Measurements from ENCODE around the gene ALOXE3. TPM values are rescaled to one million over a fixed set of nuclear protein-coding genes. Genes with fewer than 3 reads are reported as not detected.

ALOXE3 gene
- total RNA-seq, 1 donor from 2014 or later, result not detected

GRCh38 chr17:8121407-8121680, 3.0 kb upstream of the ALOXE3 start:
- TF ChIP-seq, protein P1, sequence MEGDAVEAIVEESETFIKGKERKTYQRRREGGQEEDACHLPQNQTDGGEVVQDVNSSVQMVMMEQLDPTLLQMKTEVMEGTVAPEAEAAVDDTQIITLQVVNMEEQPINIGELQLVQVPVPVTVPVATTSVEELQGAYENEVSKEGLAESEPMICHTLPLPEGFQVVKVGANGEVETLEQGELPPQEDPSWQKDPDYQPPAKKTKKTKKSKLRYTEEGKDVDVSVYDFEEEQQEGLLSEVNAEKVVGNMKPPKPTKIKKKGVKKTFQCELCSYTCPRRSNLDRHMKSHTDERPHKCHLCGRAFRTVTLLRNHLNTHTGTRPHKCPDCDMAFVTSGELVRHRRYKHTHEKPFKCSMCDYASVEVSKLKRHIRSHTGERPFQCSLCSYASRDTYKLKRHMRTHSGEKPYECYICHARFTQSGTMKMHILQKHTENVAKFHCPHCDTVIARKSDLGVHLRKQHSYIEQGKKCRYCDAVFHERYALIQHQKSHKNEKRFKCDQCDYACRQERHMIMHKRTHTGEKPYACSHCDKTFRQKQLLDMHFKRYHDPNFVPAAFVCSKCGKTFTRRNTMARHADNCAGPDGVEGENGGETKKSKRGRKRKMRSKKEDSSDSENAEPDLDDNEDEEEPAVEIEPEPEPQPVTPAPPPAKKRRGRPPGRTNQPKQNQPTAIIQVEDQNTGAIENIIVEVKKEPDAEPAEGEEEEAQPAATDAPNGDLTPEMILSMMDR (IDR thresholded peaks at IDR 0.05; ENCODE audit: unreplicated experiment), result no peak
- DNase-seq (ENCODE audit: low spot score), result no peak

DNA sequence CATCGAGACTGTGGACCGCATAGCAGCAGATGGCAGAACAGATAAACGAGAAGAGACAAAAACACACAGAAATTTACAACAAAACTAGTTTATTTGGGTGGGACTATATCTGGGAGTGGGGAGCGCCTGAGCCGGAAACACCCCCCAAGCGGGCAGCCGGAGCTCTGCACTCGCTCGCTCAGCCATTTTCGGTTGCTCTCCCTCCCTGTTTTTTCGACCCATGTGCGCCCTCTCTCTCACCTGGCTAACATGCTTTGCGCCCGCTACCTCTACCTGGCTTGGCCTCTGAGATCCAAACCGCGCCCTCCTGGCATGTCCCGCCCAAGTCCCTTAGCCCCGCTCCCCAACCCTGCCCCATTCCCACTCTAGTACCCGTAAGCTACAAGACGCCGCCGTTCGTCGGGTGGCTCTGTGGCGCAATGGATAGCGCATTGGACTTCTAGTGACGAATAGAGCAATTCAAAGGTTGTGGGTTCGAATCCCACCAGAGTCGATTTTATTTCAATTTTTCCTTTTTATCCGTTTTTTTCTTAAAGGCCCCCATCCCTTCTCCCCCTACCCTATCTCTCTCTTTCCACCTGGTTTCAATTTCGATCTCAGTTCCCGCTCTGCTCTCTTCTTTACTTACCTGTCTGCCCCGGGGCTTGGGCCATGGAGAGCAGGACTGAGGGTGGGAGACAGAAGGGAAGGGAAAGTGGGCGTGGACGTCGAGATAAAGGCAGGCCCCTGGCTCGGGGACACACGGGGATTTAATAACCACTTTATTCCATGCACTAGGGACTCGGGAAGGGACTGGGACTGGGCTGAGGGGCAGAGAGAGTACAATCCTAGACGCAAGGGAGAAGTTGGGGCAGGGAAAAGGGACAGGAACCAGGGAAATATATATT, 2.4 kb upstream of the ALOXE3 start:
- Mint-ChIP-seq H3K4me3 (ENCODE audit: unreplicated experiment) (peak overlapping the region; percentile 93), H3K9me3 (ENCODE audit: unreplicated experiment) (no peaks in the 10 kb centered on the region), H3K36me3 (ENCODE audit: low read depth, unreplicated experiment) (peaks cover 24% of the 10 kb centered on the region), H3K27me3 (ENCODE audit: unreplicated experiment) (peaks cover 53% of the 10 kb centered on the region), H3K4me1 (ENCODE audit: unreplicated experiment) (peaks cover 57% of the 10 kb centered on the region), H3K27ac (ENCODE audit: unreplicated experiment) (peak overlapping the region; percentile 91)
- peak; percentile 71 for DNase-seq (ENCODE audit: low spot score)
- TF ChIP-seq, protein P1 (IDR thresholded peaks at IDR 0.05; ENCODE audit: unreplicated experiment), result no peak

More at GRCh38 chr17:8121407-8121680, 3.0 kb upstream of the ALOXE3 start:
- peaks cover 24% of the 10 kb centered on the region for H3K36me3 Mint-ChIP-seq (ENCODE audit: low read depth, unreplicated experiment)
- no peak overlapping the region for H3K4me3 Mint-ChIP-seq (ENCODE audit: unreplicated experiment)
- H3K27me3 Mint-ChIP-seq (ENCODE audit: unreplicated experiment), result peaks cover 55% of the 10 kb centered on the region
- H3K27ac Mint-ChIP-seq (ENCODE audit: unreplicated experiment), result no peak overlapping the region
- no peaks in the 10 kb centered on the region for H3K9me3 Mint-ChIP-seq (ENCODE audit: unreplicated experiment)
- peaks cover 61% of the 10 kb centered on the region for H3K4me1 Mint-ChIP-seq (ENCODE audit: unreplicated experiment)

GRCh38 chr17:8119581-8120519, 1.5 kb upstream of the ALOXE3 start:
- Mint-ChIP-seq H3K9me3 (ENCODE audit: unreplicated experiment) (no peaks in the 10 kb centered on the region), H3K27ac (ENCODE audit: unreplicated experiment) (peak overlapping the region; percentile 91), H3K36me3 (ENCODE audit: low read depth, unreplicated experiment) (peaks cover 22% of the 10 kb centered on the region), H3K27me3 (ENCODE audit: unreplicated experiment) (peaks cover 50% of the 10 kb centered on the region), H3K4me3 (ENCODE audit: unreplicated experiment) (peak overlapping the region; percentile 93), H3K4me1 (ENCODE audit: unreplicated experiment) (peaks cover 49% of the 10 kb centered on the region)
- DNase-seq (ENCODE audit: low spot score), result peak; percentile 93
- TF ChIP-seq, protein P1 (IDR thresholded peaks at IDR 0.05; ENCODE audit: unreplicated experiment), result no peak

- H3K9me3 Mint-ChIP-seq (ENCODE audit: unreplicated experiment), result no peaks in the 10 kb centered on the region
- H3K36me3 Mint-ChIP-seq (ENCODE audit: low read depth, unreplicated experiment), result peaks cover 18% of the 10 kb centered on the region
- H3K27me3 Mint-ChIP-seq (ENCODE audit: unreplicated experiment), result peaks cover 46% of the 10 kb centered on the region
- TF ChIP-seq, protein P1 (IDR thresholded peaks at IDR 0.05; ENCODE audit: unreplicated experiment), result peak; percentile 78
- H3K27ac Mint-ChIP-seq (ENCODE audit: unreplicated experiment), result peak overlapping the region; percentile 88
- peak overlapping the region; percentile 93 for H3K4me3 Mint-ChIP-seq (ENCODE audit: unreplicated experiment)
- DNase-seq (ENCODE audit: low spot score), result peak; percentile 87
- peaks cover 41% of the 10 kb centered on the region for H3K4me1 Mint-ChIP-seq (ENCODE audit: unreplicated experiment)
Observed at GRCh38 chr17:8118769-8119580, 661 bp upstream of the ALOXE3 start.
